Measurements from ENCODE around the gene ILKAP.

The ILKAP gene

GRCh38 chr2:238136820-238137537 lies 66.5 kb downstream of the ILKAP start:
- DNase-seq = no peak
- no peaks in the 10 kb centered on the region for H3K9me3 Mint-ChIP-seq
- no peak overlapping the region for H3K27ac Mint-ChIP-seq
- H3K4me1 Mint-ChIP-seq (ENCODE audit: low read depth) = peaks cover 6% of the 10 kb centered on the region
- no peak overlapping the region for H3K4me3 Mint-ChIP-seq
- H3K36me3 Mint-ChIP-seq (ENCODE audit: low read depth) = no peaks in the 10 kb centered on the region
- H3K27me3 Mint-ChIP-seq = no peaks in the 10 kb centered on the region

GRCh38 chr2:238135601-238136150 lies 67.8 kb downstream of the ILKAP start:
- Mint-ChIP-seq H3K36me3 (ENCODE audit: low read depth) (no peaks in the 10 kb centered on the region), H3K9me3 (no peaks in the 10 kb centered on the region)

GRCh38 chr2:238134393-238134785 lies 69.1 kb downstream of the ILKAP start:
- no peaks in the 10 kb centered on the region for H3K4me1 Mint-ChIP-seq (ENCODE audit: low read depth)
- no peaks in the 10 kb centered on the region for H3K27me3 Mint-ChIP-seq
- H3K9me3 Mint-ChIP-seq = no peaks in the 10 kb centered on the region
- DNase-seq = no peak
- H3K36me3 Mint-ChIP-seq (ENCODE audit: low read depth) = no peaks in the 10 kb centered on the region
- H3K27ac Mint-ChIP-seq = no peak overlapping the region
- H3K4me3 Mint-ChIP-seq = no peak overlapping the region

More at GRCh38 chr2:238135601-238136150, 67.8 kb downstream of the ILKAP start:
- Mint-ChIP-seq H3K4me1 (ENCODE audit: low read depth) (no peaks in the 10 kb centered on the region), H3K4me3 (no peak overlapping the region), H3K27ac (no peak overlapping the region), H3K27me3 (no peaks in the 10 kb centered on the region)
- no peak for DNase-seq

GRCh38 chr2:238133499-238134392 lies 69.7 kb downstream of the ILKAP start:
- H3K4me1 Mint-ChIP-seq (ENCODE audit: low read depth) = no peaks in the 10 kb centered on the region
- H3K36me3 Mint-ChIP-seq (ENCODE audit: low read depth) = no peaks in the 10 kb centered on the region
- H3K9me3 Mint-ChIP-seq = no peaks in the 10 kb centered on the region
- no peak overlapping the region for H3K27ac Mint-ChIP-seq
- H3K27me3 Mint-ChIP-seq = no peaks in the 10 kb centered on the region
- DNase-seq = no peak
- no peak overlapping the region for H3K4me3 Mint-ChIP-seq

- Mint-ChIP-seq H3K36me3 (ENCODE audit: low read depth) (no peaks in the 10 kb centered on the region), H3K27me3 (no peaks in the 10 kb centered on the region), H3K4me1 (ENCODE audit: low read depth) (no peaks in the 10 kb centered on the region), H3K27ac (no peak overlapping the region), H3K4me3 (no peak overlapping the region), H3K9me3 (no peaks in the 10 kb centered on the region)
- DNase-seq = no peak
Measured at GRCh38 chr2:238132463-238133450, 70.7 kb downstream of the ILKAP start.

- no peaks in the 10 kb centered on the region for H3K36me3 Mint-ChIP-seq (ENCODE audit: low read depth)
- no peaks in the 10 kb centered on the region for H3K27me3 Mint-ChIP-seq
Measured at GRCh38 chr2:238131761-238132462, 71.6 kb downstream of the ILKAP start.

GRCh38 chr2:238130696-238131628 lies 72.5 kb downstream of the ILKAP start:
- no peaks in the 10 kb centered on the region for H3K27me3 Mint-ChIP-seq
- H3K4me3 Mint-ChIP-seq = no peak overlapping the region
- no peaks in the 10 kb centered on the region for H3K9me3 Mint-ChIP-seq
- H3K27ac Mint-ChIP-seq = no peak overlapping the region
- H3K36me3 Mint-ChIP-seq (ENCODE audit: low read depth) = no peaks in the 10 kb centered on the region
- DNase-seq = no peak
- no peaks in the 10 kb centered on the region for H3K4me1 Mint-ChIP-seq (ENCODE audit: low read depth)

More at GRCh38 chr2:238131761-238132462, 71.6 kb downstream of the ILKAP start:
- H3K4me3 Mint-ChIP-seq = no peak overlapping the region
- no peaks in the 10 kb centered on the region for H3K9me3 Mint-ChIP-seq
- H3K4me1 Mint-ChIP-seq (ENCODE audit: low read depth) = no peaks in the 10 kb centered on the region
- DNase-seq = no peak
- H3K27ac Mint-ChIP-seq = no peak overlapping the region

- no peaks in the 10 kb centered on the region for H3K4me1 Mint-ChIP-seq (ENCODE audit: low read depth)
- H3K27ac Mint-ChIP-seq = no peak overlapping the region
- no peak for DNase-seq
- H3K27me3 Mint-ChIP-seq = no peaks in the 10 kb centered on the region
- H3K4me3 Mint-ChIP-seq = no peak overlapping the region
- no peaks in the 10 kb centered on the region for H3K9me3 Mint-ChIP-seq
- no peaks in the 10 kb centered on the region for H3K36me3 Mint-ChIP-seq (ENCODE audit: low read depth)
Measured at GRCh38 chr2:238130111-238130695, 73.3 kb downstream of the ILKAP start.

GRCh38 chr2:238129166-238130010 lies 74.1 kb downstream of the ILKAP start:
- Mint-ChIP-seq H3K27ac (no peak overlapping the region), H3K27me3 (no peaks in the 10 kb centered on the region), H3K4me1 (ENCODE audit: low read depth) (no peaks in the 10 kb centered on the region), H3K9me3 (no peaks in the 10 kb centered on the region), H3K36me3 (ENCODE audit: low read depth) (no peaks in the 10 kb centered on the region), H3K4me3 (no peak overlapping the region)
- no peak for DNase-seq

GRCh38 chr2:238128534-238129001 lies 74.9 kb downstream of the ILKAP start:
- Mint-ChIP-seq H3K9me3 (no peaks in the 10 kb centered on the region), H3K27me3 (no peaks in the 10 kb centered on the region), H3K4me1 (ENCODE audit: low read depth) (no peaks in the 10 kb centered on the region), H3K36me3 (ENCODE audit: low read depth) (no peaks in the 10 kb centered on the region), H3K4me3 (no peak overlapping the region), H3K27ac (no peak overlapping the region)
- no peak for DNase-seq

GRCh38 chr2:238128061-238128440 lies 75.4 kb downstream of the ILKAP start:
- no peak for DNase-seq
- Mint-ChIP-seq H3K27me3 (no peaks in the 10 kb centered on the region), H3K9me3 (no peaks in the 10 kb centered on the region), H3K4me3 (no peak overlapping the region), H3K4me1 (ENCODE audit: low read depth) (no peaks in the 10 kb centered on the region), H3K36me3 (ENCODE audit: low read depth) (no peaks in the 10 kb centered on the region), H3K27ac (no peak overlapping the region)

Measured in activated T-cell treated with anti-CD3 and anti-CD28 coated beads, Interleukin-2, amount 50 U/mL, for 24 hours (primary cell).